Measurements from ENCODE around the gene CACNA1C.
A peak's percentile ranks its signal among the peaks of the same experiment; 100 is the strongest.

CACNA1C gene

DNA sequence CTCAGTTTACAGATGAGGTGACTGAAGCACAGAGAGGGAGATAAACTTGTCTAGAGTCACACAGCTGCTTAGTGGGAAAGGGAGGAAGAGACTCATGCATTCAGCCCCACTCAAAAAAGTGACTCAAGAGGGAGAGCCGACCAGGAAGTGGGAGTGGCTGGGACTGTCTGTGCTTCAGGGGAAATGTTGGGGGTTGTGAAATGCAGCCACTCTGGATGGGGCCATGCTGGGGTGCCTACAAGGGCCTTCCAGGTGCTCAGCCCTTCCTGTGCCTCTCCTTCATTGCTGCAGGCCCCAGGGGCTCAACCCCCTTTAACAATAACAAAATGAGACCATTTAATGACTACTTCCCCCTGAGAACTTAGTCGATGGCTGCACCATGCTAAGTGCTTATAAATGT lies 41.8 kb downstream of the CACNA1C start:
- H3K4me3 ChIP-seq (ENCODE audit: low read depth, low read length): no peak overlapping the region
- TF ChIP-seq, protein P1, sequence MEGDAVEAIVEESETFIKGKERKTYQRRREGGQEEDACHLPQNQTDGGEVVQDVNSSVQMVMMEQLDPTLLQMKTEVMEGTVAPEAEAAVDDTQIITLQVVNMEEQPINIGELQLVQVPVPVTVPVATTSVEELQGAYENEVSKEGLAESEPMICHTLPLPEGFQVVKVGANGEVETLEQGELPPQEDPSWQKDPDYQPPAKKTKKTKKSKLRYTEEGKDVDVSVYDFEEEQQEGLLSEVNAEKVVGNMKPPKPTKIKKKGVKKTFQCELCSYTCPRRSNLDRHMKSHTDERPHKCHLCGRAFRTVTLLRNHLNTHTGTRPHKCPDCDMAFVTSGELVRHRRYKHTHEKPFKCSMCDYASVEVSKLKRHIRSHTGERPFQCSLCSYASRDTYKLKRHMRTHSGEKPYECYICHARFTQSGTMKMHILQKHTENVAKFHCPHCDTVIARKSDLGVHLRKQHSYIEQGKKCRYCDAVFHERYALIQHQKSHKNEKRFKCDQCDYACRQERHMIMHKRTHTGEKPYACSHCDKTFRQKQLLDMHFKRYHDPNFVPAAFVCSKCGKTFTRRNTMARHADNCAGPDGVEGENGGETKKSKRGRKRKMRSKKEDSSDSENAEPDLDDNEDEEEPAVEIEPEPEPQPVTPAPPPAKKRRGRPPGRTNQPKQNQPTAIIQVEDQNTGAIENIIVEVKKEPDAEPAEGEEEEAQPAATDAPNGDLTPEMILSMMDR (IDR thresholded peaks at IDR 0.05; ENCODE audit: low read depth, low read length): no peak
- TF ChIP-seq MYC (IDR thresholded peaks at IDR 0.05; ENCODE audit: low read depth, low read length) (no peak), POLR2A (IDR thresholded peaks at IDR 0.05; ENCODE audit: extremely low read depth, insufficient read length) (no peak)
- TF ChIP-seq, protein P2, sequence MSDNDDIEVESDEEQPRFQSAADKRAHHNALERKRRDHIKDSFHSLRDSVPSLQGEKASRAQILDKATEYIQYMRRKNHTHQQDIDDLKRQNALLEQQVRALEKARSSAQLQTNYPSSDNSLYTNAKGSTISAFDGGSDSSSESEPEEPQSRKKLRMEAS (IDR thresholded peaks at IDR 0.05; ENCODE audit: low read depth, low read length): no peak
- peak; percentile 58 for DNase-seq (ENCODE audit: low read depth)

- TF ChIP-seq MYC (IDR thresholded peaks at IDR 0.05; ENCODE audit: low read depth, low read length) (no peak), POLR2A (IDR thresholded peaks at IDR 0.05; ENCODE audit: extremely low read depth, insufficient read length) (no peak)
- TF ChIP-seq, protein P1 (IDR thresholded peaks at IDR 0.05; ENCODE audit: low read depth, low read length): no peak
- TF ChIP-seq, protein P2 (IDR thresholded peaks at IDR 0.05; ENCODE audit: low read depth, low read length): no peak
- no peak for DNase-seq (ENCODE audit: low read depth)
Measured at GRCh38 chr12:2095878-2096277, 43.1 kb downstream of the CACNA1C start.

GRCh38 chr12:2097617-2098016 lies 44.8 kb downstream of the CACNA1C start:
- TF ChIP-seq MYC (IDR thresholded peaks at IDR 0.05; ENCODE audit: low read depth, low read length) (no peak), POLR2A (IDR thresholded peaks at IDR 0.05; ENCODE audit: extremely low read depth, insufficient read length) (no peak)
- TF ChIP-seq, protein P1 (IDR thresholded peaks at IDR 0.05; ENCODE audit: low read depth, low read length): no peak
- TF ChIP-seq, protein P2 (IDR thresholded peaks at IDR 0.05; ENCODE audit: low read depth, low read length): no peak
- no peak overlapping the region for H3K4me3 ChIP-seq (ENCODE audit: low read depth, low read length)
- no peak for DNase-seq (ENCODE audit: low read depth)

More at GRCh38 chr12:2095878-2096277, 43.1 kb downstream of the CACNA1C start:
- no peak overlapping the region for H3K4me3 ChIP-seq (ENCODE audit: low read depth, low read length)

GRCh38 chr12:2098852-2099251 lies 46.1 kb downstream of the CACNA1C start:
- DNase-seq (ENCODE audit: low read depth): no peak
- no peak overlapping the region for H3K4me3 ChIP-seq (ENCODE audit: low read depth, low read length)
- TF ChIP-seq MYC (IDR thresholded peaks at IDR 0.05; ENCODE audit: low read depth, low read length) (no peak), POLR2A (IDR thresholded peaks at IDR 0.05; ENCODE audit: extremely low read depth, insufficient read length) (no peak)
- TF ChIP-seq, protein P2 (IDR thresholded peaks at IDR 0.05; ENCODE audit: low read depth, low read length): no peak
- TF ChIP-seq, protein P1 (IDR thresholded peaks at IDR 0.05; ENCODE audit: low read depth, low read length): no peak

DNA sequence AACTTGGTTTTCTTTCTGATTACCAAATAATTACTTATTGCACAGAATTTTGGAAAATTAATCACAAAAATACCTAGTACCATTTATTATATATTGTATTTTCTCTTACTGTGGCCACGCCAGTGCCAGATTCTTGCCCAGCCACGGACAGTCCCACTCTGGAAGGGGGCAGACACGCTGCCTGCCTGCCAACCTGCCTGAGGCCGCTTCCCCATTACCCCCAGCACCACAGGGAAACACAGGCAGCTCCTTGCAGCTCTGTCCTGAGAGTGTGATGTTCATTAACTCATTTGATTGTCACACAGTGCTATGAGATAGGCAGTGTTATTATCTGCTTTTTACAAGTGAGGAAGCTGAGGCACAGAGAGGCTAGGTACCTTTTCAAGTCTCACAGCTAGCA lies 46.8 kb downstream of the CACNA1C start:
- no peak overlapping the region for H3K4me3 ChIP-seq (ENCODE audit: low read depth, low read length)
- TF ChIP-seq, protein P1 (IDR thresholded peaks at IDR 0.05; ENCODE audit: low read depth, low read length): no peak
- no peak for TF ChIP-seq POLR2A (IDR thresholded peaks at IDR 0.05; ENCODE audit: extremely low read depth, insufficient read length)
- TF ChIP-seq MYC (IDR thresholded peaks at IDR 0.05; ENCODE audit: low read depth, low read length): no peak
- TF ChIP-seq, protein P2 (IDR thresholded peaks at IDR 0.05; ENCODE audit: low read depth, low read length): no peak
- no peak for DNase-seq (ENCODE audit: low read depth)
